Measurements from ENCODE around the gene SPECC1L.
"Not testable (repeated sequence)": the region's sequence is repeated elsewhere in the genome, so short reads cannot be mapped to it uniquely, and the experiment has no call there.

GRCh38 chr22:24316264-24316663 lies 45.6 kb downstream of the SPECC1L start:
- TF ChIP-seq CTCF, POLR2AphosphoS5, POLR2A (IDR thresholded peaks at IDR 0.05): not testable (repeated sequence)

Data from prostate gland (tissue), 2 donors.